GM18951 (cell line): ENCODE results near the gene NAT9.

ENCODE experiments used
- POLR2A ChIP-seq: IDR thresholded peaks from 4 replicates; pipeline ENCODE4 v1.6.1; 2011; ENCODE audit warnings: mild to moderate bottlenecking; ENCODE audit not compliant: insufficient read length, insufficient read depth; ENCODE audit errors: extremely low read depth
- in situ Hi-C: fragments of 300-500 bp; cut with MboI; formaldehyde crosslinking; loops from one replicate; pipeline ENCODE4 v1.12.0; 2022; ENCODE audit warnings: low sequenced_read_pairs, mixed read lengths, inconsistent platforms; ENCODE audit not compliant: unreplicated experiment

NAT9 gene

GRCh38 chr17:74769856-74770497 lies 6.2 kb downstream of the NAT9 start:
- in situ Hi-C loops, result no loop called here
- TF ChIP-seq POLR2A, result no peak

GRCh38 chr17:74769266-74769855 lies 6.8 kb downstream of the NAT9 start:
- no peak for TF ChIP-seq POLR2A

GRCh38 chr17:74768763-74769114 lies 7.4 kb downstream of the NAT9 start:
- peak; percentile 4 for TF ChIP-seq POLR2A
- in situ Hi-C loops, result no loop called here

More at GRCh38 chr17:74769266-74769855, 6.8 kb downstream of the NAT9 start:
- in situ Hi-C loops, result no loop called here

GRCh38 chr17:74768069-74768762 lies 7.9 kb downstream of the NAT9 start:
- in situ Hi-C loops, result no loop called here
- peak; percentile 15 for TF ChIP-seq POLR2A

GRCh38 chr17:74767111-74767516 lies 9.0 kb downstream of the NAT9 start:
- in situ Hi-C loops, result no loop called here
- no peak for TF ChIP-seq POLR2A

GRCh38 chr17:74766413-74766812 lies 9.7 kb downstream of the NAT9 start:
- in situ Hi-C loops, result no loop called here
- TF ChIP-seq POLR2A, result no peak

- in situ Hi-C loops, result no loop called here
- TF ChIP-seq POLR2A, result no peak
Measured at GRCh38 chr17:74764751-74765286, 11.3 kb downstream of the NAT9 start.

- TF ChIP-seq POLR2A, result no peak
- in situ Hi-C loops, result no loop called here
Measured at GRCh38 chr17:74763565-74764387, 12.4 kb downstream of the NAT9 start.

- TF ChIP-seq POLR2A, result no peak
- in situ Hi-C loops, result no loop called here
Measured at GRCh38 chr17:74761931-74762330, 14.2 kb downstream of the NAT9 start.

GRCh38 chr17:74761419-74761818 lies 14.7 kb downstream of the NAT9 start:
- in situ Hi-C loops, result no loop called here

GRCh38 chr17:74760404-74761105 lies 15.6 kb downstream of the NAT9 start:
- in situ Hi-C loops, result no loop called here
- TF ChIP-seq POLR2A, result no peak

More at GRCh38 chr17:74761419-74761818, 14.7 kb downstream of the NAT9 start:
- TF ChIP-seq POLR2A, result no peak

- TF ChIP-seq POLR2A, result no peak
- in situ Hi-C loops, result no loop called here
Measured at GRCh38 chr17:74759941-74760340, 16.2 kb downstream of the NAT9 start.

GRCh38 chr17:74759243-74759801 lies 16.8 kb downstream of the NAT9 start:
- no peak for TF ChIP-seq POLR2A
- in situ Hi-C loops, result no loop called here

GRCh38 chr17:74758848-74759168 lies 17.3 kb downstream of the NAT9 start:
- TF ChIP-seq POLR2A, result no peak
- in situ Hi-C loops, result no loop called here
